Prostate gland (tissue), 2 donors: ENCODE measurements around the gene RAB14. TPM values are rescaled to one million over a fixed set of nuclear protein-coding genes. Genes with fewer than 3 reads are reported as not detected.

Experiments used
- DNase-seq: peaks from one replicate; pipeline ENCODE4 v3.0.0-alpha.2; 2019; ENCODE audit warnings: low spot score
- H3K27ac ChIP-seq, 2 donors: fragments of 200-600 bp; sonication (generic); 2 replicates each; pipeline ENCODE4 v1.5.1; 2017 to 2019
- H3K27me3 ChIP-seq: fragments of 200-600 bp; sonication (generic); replicated peaks from 2 replicates; pipeline ENCODE4 v1.5.1; 2019; ENCODE audit not compliant: insufficient read depth
- H3K36me3 ChIP-seq, 2 donors: fragments of 200-600 bp; sonication (generic); 1 replicate in 1 of 2; 2 replicates in 1 of 2; pipeline versions ENCODE4 v1.5.1 to v1.8.1; 2017 to 2019
- H3K4me1 ChIP-seq: fragments of 200-600 bp; sonication (generic); replicated peaks from 2 replicates; pipeline ENCODE4 v1.5.1; 2019
- H3K4me3 ChIP-seq, 2 donors: fragments of 200-600 bp; sonication (generic); 2 replicates each; pipeline ENCODE4 v1.5.1; 2017 to 2019
- H3K9me3 ChIP-seq: fragments of 200-600 bp; sonication (generic); 2 replicates; pipeline ENCODE4 v1.5.1; 2017
- CTCF ChIP-seq, 4 experiments: fragments of 200-600 bp in 2 of 4; fragments of 450-650 bp in 2 of 4; sonication (generic) in 2 of 4; IDR thresholded peaks; 1 replicate in 3 of 4; 2 replicates in 1 of 4; pipeline ENCODE4 v1.5.1; 2016 to 2019; ENCODE audit warnings: antibody characterized with exemption in 4 of 4, mild to moderate bottlenecking in 2 of 4, moderate library complexity in 2 of 4
- POLR2A ChIP-seq: fragments of 450-650 bp; IDR thresholded peaks from one replicate; pipeline ENCODE4 v1.6.1; 2016; ENCODE audit warnings: antibody characterized with exemption, mild to moderate bottlenecking
- POLR2AphosphoS5 ChIP-seq: sonication (generic); formaldehyde crosslinking; IDR thresholded peaks from one replicate; pipeline ENCODE4 v1.6.1; 2017; ENCODE audit warnings: antibody characterized with exemption
- WGBS: methylation state at CpG from one replicate; pipeline ENCODE4 v1.1.5; 2018; 5-methylcytosine and 5-hydroxymethylcytosine counted together
- intact Hi-C: fragments of 100-400 bp; cut with DNase I; formaldehyde crosslinking; loops from one replicate; pipeline ENCODE4 v1.14.2; 2022
- total RNA-seq, 2 donors: library from RNA; depleted of rRNA; stranded (reverse); fragments of >200 nt; gene quantifications; one replicate each; pipeline ENCODE4 v1.1.0, GENCODE V29; 2016

RAB14 gene
- total RNA-seq = 10 to 100 TPM; 42.9 TPM

GRCh38 chr9:121201738-121202533, at the start of gene RAB14:
RAB14 (minus strand) TSS chr9:121201869; CDS start chr9:121193412, 8,457 bp downstream.
- Histone ChIP-seq H3K4me3 (peak within 1 kb of the TSS; percentile 94 to 95), H3K4me1 (peaks cover 6% of the 10 kb centered on the region), H3K27me3 (no peaks in the 10 kb centered on the region), H3K36me3 (no peaks in the 10 kb centered on the region), H3K27ac (peak within 1 kb of the TSS; percentile 95 to 97), H3K9me3 (no peaks in the 10 kb centered on the region)
- 3% methylated on average over 48 of the region's 55 CpGs for WGBS
- intact Hi-C loops = no loop called here
- TF ChIP-seq POLR2A = peak; percentile 92
- TF ChIP-seq POLR2AphosphoS5 = peak; percentile 99
- peak; percentile 30 to 81 (median 61) for TF ChIP-seq CTCF (IDR thresholded peaks at IDR 0.05)
- DNase-seq = peak; percentile 99

GRCh38 chr9:121249563-121249962, 47.9 kb upstream of the RAB14 start:
- no peaks in the 10 kb centered on the region for H3K36me3 ChIP-seq
- no peaks in the 10 kb centered on the region for H3K9me3 ChIP-seq
- WGBS = 88% methylated on average over 3 of the region's 3 CpGs
- no peak for TF ChIP-seq CTCF (IDR thresholded peaks at IDR 0.05)
- no peak for TF ChIP-seq POLR2AphosphoS5
- no peak for TF ChIP-seq POLR2A
- H3K4me3 ChIP-seq = no peak overlapping the region
- H3K27ac ChIP-seq = no peak overlapping the region
- no peaks in the 10 kb centered on the region for H3K27me3 ChIP-seq
- no peaks in the 10 kb centered on the region for H3K4me1 ChIP-seq
- no peak for DNase-seq
- intact Hi-C loops = no loop called here

GRCh38 chr9:121246821-121247561, 45.3 kb upstream of the RAB14 start:
- no peak for DNase-seq
- no peaks in the 10 kb centered on the region for H3K27me3 ChIP-seq
- H3K36me3 ChIP-seq = no peaks in the 10 kb centered on the region
- intact Hi-C loops = no loop called here
- WGBS = 86% methylated on average over 12 of the region's 12 CpGs
- no peak overlapping the region for H3K4me3 ChIP-seq
- H3K9me3 ChIP-seq = no peaks in the 10 kb centered on the region
- no peaks in the 10 kb centered on the region for H3K4me1 ChIP-seq
- TF ChIP-seq POLR2AphosphoS5 (no peak), CTCF (IDR thresholded peaks at IDR 0.05) (no peak), POLR2A (no peak)
- H3K27ac ChIP-seq = no peak overlapping the region

GRCh38 chr9:121242959-121243346, 41.3 kb upstream of the RAB14 start:
- Histone ChIP-seq H3K27ac (no peak overlapping the region), H3K4me3 (no peak overlapping the region), H3K4me1 (no peaks in the 10 kb centered on the region), H3K36me3 (no peaks in the 10 kb centered on the region), H3K9me3 (no peaks in the 10 kb centered on the region), H3K27me3 (no peaks in the 10 kb centered on the region)
- no peak for DNase-seq
- 83% methylated on average over 4 of the region's 4 CpGs for WGBS
- no peak for TF ChIP-seq POLR2A
- TF ChIP-seq POLR2AphosphoS5 = no peak
- no peak for TF ChIP-seq CTCF (IDR thresholded peaks at IDR 0.05)
- intact Hi-C loops = no loop called here
